ENCODE results near the gene PLCH1. TPM values are rescaled to one million over a fixed set of nuclear protein-coding genes. Genes with fewer than 3 reads are reported as not detected.

The PLCH1 gene
- polyA plus RNA-seq, 1 experiment, result 0.06 TPM

- no peaks in the 10 kb centered on the region for H3K36me3 ChIP-seq (ENCODE audit: control insufficient read depth, insufficient read depth, low read length)
- H3K4me3 ChIP-seq (ENCODE audit: low read depth, low read length), result no peak overlapping the region
- ChIA-PET CTCF (interaction anchor here (5.3 kb wide), 1 partner anchor 351 kb away, joined by 52 read pairs; no protein-coding TSS in a partner anchor), POLR2A (no interaction called here)
- no peak for TF ChIP-seq CTCF (IDR thresholded peaks at IDR 0.05; ENCODE audit: insufficient read depth, low read depth, low read length)
- no peaks in the 10 kb centered on the region for H3K27me3 ChIP-seq (ENCODE audit: control insufficient read depth, insufficient read depth, low read length)
- DNase-seq (ENCODE audit: low read depth), result no peak
Measured at GRCh38 chr3:155350571-155350970, 394.3 kb downstream of the PLCH1 start.

GRCh38 chr3:155347901-155348300, 397.0 kb downstream of the PLCH1 start:
- no peak for TF ChIP-seq CTCF (IDR thresholded peaks at IDR 0.05; ENCODE audit: insufficient read depth, low read depth, low read length)
- Histone ChIP-seq H3K27me3 (ENCODE audit: control insufficient read depth, insufficient read depth, low read length) (no peaks in the 10 kb centered on the region), H3K36me3 (ENCODE audit: control insufficient read depth, insufficient read depth, low read length) (no peaks in the 10 kb centered on the region), H3K4me3 (ENCODE audit: low read depth, low read length) (no peak overlapping the region)
- POLR2A ChIA-PET, result no interaction called here
- DNase-seq (ENCODE audit: low read depth), result no peak
- CTCF ChIA-PET, result interaction anchor here (1.0 to 1.5 kb wide), 3 partner anchors 13 to 354 kb away, joined by 3 read pairs; no protein-coding TSS in a partner anchor

DNA sequence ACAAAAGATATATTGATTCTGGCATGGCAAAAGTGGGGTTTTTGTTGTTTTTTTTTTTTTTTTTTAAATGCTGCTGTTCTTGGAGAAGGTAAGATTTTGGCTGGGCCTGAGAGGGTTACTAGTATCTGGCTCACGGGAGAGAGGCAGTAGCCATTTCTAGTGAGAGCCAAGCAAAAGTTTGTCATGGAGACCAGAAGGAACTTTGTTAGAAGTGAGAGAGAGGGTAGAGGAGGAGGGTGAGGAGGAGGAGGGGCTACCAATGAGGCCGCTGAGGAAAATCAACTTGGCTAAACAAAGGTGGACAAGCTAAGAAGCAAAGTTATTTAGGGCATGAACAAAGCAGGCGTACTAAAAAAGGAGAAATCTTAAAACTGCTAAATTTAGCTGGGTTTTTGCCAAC, 402.5 kb downstream of the PLCH1 start:
- no peak for TF ChIP-seq CTCF (IDR thresholded peaks at IDR 0.05; ENCODE audit: insufficient read depth, low read depth, low read length)
- ChIA-PET POLR2A (no interaction called here), CTCF (no interaction called here)
- H3K27me3 ChIP-seq (ENCODE audit: control insufficient read depth, insufficient read depth, low read length), result no peaks in the 10 kb centered on the region
- no peak overlapping the region for H3K4me3 ChIP-seq (ENCODE audit: low read depth, low read length)
- no peak for DNase-seq (ENCODE audit: low read depth)
- no peaks in the 10 kb centered on the region for H3K36me3 ChIP-seq (ENCODE audit: control insufficient read depth, insufficient read depth, low read length)

- ChIA-PET CTCF (interaction anchor here (1.1 kb wide), 2 partner anchors 13 to 16 kb away, joined by 3 to 4 read pairs; no protein-coding TSS in a partner anchor), POLR2A (no interaction called here)
- no peak for DNase-seq (ENCODE audit: low read depth)
- Histone ChIP-seq H3K4me3 (ENCODE audit: low read depth, low read length) (no peak overlapping the region), H3K27me3 (ENCODE audit: control insufficient read depth, insufficient read depth, low read length) (no peaks in the 10 kb centered on the region), H3K36me3 (ENCODE audit: control insufficient read depth, insufficient read depth, low read length) (no peaks in the 10 kb centered on the region)
- TF ChIP-seq CTCF (IDR thresholded peaks at IDR 0.05; ENCODE audit: insufficient read depth, low read depth, low read length), result no peak
Measured at GRCh38 chr3:155339052-155339451, 405.8 kb downstream of the PLCH1 start.

- H3K36me3 ChIP-seq (ENCODE audit: control insufficient read depth, insufficient read depth, low read length), result no peaks in the 10 kb centered on the region
- TF ChIP-seq CTCF (IDR thresholded peaks at IDR 0.05; ENCODE audit: insufficient read depth, low read depth, low read length), result no peak
- no peak overlapping the region for H3K4me3 ChIP-seq (ENCODE audit: low read depth, low read length)
- H3K27me3 ChIP-seq (ENCODE audit: control insufficient read depth, insufficient read depth, low read length), result no peaks in the 10 kb centered on the region
- no peak for DNase-seq (ENCODE audit: low read depth)
- POLR2A ChIA-PET, result no interaction called here
- CTCF ChIA-PET, result interaction anchor here (0.6 to 1.5 kb wide), 4 partner anchors 12 to 27 kb away, joined by 3 to 7 read pairs (median 3); no protein-coding TSS in a partner anchor
Measured at GRCh38 chr3:155335724-155336354, 409.0 kb downstream of the PLCH1 start.

Data from BJ (cell line).